ENCODE results near the gene ACAA2.
"Not testable (repeated sequence)": the region's sequence is repeated elsewhere in the genome, so short reads cannot be mapped to it uniquely, and the experiment has no call there.

The ACAA2 gene

DNA sequence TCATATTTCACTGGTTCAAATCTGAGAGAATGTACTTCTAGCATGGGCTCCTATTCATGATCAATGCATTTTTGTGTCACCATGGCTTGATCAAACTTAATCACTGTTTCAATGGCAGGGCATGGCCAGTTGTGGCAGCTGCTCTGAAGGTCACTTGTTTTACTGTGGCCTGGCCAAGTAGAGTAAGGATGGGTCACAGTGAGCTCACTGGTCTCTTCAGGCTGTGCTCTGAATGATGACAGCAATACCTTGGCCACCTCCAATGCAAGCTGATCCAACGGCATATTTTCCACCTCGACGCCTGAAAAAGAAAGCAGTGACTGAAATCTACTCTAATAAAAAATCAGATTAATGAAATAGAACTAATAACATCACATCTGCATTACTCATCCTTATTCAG lies 29.7 kb downstream of the ACAA2 start:
- peaks cover 52% of the 10 kb centered on the region for H3K36me3 Mint-ChIP-seq (ENCODE audit: low read depth)
- H3K27ac Mint-ChIP-seq, H3K4me3 Mint-ChIP-seq: not testable (repeated sequence)

DNA sequence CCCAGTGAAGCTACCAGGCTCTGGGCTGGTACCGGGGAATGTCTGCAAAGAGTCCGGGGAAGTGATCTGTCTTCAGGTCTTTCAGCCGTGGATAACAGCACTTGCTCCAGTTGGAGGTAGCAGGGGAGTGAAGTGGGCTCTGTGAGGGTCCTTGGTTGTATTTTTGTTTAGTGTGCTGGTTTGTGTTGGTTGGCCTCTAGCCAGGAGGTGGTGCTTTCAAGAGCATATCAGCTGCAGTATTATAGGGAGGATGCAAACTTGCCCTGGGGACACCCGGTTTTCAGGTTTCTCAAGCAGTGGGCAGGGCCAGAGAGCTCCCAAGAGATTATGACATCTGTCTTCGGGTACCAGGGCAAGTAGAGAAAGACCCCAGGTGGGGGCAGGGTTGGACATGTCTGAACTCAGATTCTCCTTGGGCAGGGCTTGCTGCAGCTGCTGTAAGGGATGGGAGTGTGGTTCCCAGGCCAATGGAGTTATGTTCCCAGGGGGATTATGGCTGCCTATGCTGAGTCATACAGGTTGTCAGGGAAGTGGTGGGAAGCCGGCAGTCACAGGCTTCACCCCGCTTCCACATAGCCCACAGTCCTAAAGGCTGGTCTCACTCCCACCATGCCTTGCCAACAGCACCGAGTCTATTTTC lies 34.4 kb downstream of the ACAA2 start:
- peaks cover 2% of the 10 kb centered on the region for H3K4me1 Mint-ChIP-seq (ENCODE audit: low read depth)
- H3K36me3 Mint-ChIP-seq (ENCODE audit: low read depth), result peaks cover 44% of the 10 kb centered on the region
- H3K4me3 Mint-ChIP-seq, result no peak overlapping the region
- H3K27ac Mint-ChIP-seq, result no peak overlapping the region
- no peaks in the 10 kb centered on the region for H3K27me3 Mint-ChIP-seq (ENCODE audit: low read depth)
- H3K9me3 Mint-ChIP-seq, result peaks cover 18% of the 10 kb centered on the region

More for the DNA sequence above, 29.7 kb downstream of the ACAA2 start:
- H3K9me3 Mint-ChIP-seq; H3K27me3 Mint-ChIP-seq (ENCODE audit: low read depth): not testable (repeated sequence)
- H3K4me1 Mint-ChIP-seq (ENCODE audit: low read depth), result peaks cover 31% of the 10 kb centered on the region

DNA sequence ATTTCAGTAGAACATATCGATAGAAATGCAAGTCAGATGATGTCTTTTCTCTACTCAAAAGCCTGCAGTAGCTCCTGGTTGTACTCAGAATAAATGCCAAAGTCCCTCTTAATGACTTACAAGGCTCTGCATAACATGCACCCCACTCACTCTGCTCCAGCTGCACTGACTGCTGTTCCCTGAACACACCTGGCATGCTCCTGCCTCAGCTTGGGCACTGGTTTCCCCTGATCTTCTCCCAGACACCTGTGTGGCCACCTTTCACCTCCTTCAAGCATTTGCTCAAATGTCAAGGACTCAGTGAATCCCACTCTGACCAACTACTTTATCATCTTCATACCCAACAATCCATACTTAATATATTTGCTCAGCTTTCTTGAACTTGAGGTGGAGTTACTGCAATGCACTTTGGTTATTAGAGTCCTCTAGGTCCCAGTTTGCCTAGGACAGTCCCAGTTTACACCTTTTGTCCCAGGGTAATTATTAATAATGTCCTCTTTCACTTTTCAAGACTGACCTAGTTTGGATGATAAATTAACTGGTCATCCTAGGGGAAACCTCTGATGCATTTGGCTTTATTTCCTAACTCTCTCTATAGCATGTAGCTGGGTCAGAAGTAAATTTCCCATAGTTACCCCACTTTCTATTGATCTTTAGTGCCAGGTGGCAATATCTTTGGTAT lies 44.1 kb downstream of the ACAA2 start:
- Mint-ChIP-seq H3K4me1 (ENCODE audit: low read depth) (no peaks in the 10 kb centered on the region), H3K36me3 (ENCODE audit: low read depth) (no peaks in the 10 kb centered on the region), H3K4me3 (no peak overlapping the region), H3K9me3 (no peaks in the 10 kb centered on the region), H3K27me3 (ENCODE audit: low read depth) (peaks cover 8% of the 10 kb centered on the region), H3K27ac (no peak overlapping the region)

DNA sequence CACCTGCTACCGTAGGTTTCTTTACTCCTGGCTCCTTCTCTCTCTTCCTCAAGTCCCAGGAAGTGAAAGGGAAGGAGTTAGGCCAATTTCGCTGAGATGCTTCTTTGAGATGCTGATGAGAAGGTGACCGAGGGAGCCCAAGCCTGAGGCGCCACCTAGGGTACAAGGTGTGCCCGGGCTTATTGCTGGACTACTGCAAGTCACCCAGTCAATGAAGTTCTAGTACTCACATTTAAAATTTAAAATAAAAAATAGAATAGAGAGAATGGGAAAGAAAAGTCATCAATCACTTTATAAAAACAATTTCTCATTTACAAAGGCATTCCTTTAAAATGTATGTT lies 45.3 kb downstream of the ACAA2 start:
- Mint-ChIP-seq H3K9me3 (no peaks in the 10 kb centered on the region), H3K36me3 (ENCODE audit: low read depth) (no peaks in the 10 kb centered on the region), H3K27ac (no peak overlapping the region), H3K4me1 (ENCODE audit: low read depth) (no peaks in the 10 kb centered on the region), H3K4me3 (no peak overlapping the region), H3K27me3 (ENCODE audit: low read depth) (peaks cover 8% of the 10 kb centered on the region)

DNA sequence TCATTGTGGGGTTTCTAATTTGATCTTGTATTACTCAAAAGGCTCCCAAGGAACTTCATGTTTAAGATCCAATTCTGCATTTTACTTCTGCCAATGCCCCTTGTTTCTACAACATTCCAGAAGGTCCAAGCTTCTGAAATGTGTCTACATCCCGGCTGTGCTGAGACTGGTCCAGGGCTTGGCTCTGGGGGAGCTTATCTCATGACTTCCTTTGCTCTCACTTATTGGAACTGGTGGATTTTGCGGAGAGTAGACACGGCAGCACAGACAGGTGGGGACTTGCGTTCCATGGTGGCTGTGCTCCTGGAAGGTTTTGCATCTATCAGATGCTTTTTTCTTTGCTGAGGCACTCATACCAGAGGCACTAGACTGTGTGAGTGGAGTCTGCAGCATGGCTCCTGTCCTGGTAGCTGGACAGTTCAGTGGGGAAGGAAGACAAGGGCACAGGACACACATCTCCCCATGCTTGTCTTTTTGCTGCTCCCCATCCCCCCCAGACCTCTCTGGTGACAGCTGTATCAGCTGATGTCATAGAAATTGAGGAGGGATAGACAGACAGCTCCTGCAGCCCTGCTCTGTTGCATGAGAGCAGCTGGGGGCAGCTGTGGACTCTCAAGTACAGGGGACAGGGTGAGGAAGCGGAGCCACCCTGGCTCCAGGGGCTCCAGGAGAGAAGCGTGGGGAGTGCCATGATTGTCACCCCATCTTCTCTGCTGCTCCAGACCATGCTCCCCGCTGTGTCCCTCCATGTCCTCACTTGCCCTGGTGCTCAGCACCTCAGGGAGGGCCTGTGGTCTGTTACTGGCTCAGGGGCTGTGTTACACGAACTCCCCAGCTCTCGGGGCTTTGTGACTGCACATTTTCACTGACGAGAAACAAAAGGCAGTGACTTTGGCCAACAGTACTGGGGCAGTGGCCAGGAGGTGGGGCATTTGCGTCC lies 46.0 kb downstream of the ACAA2 start:
- Mint-ChIP-seq H3K27ac (no peak overlapping the region), H3K9me3 (no peaks in the 10 kb centered on the region), H3K4me1 (ENCODE audit: low read depth) (no peaks in the 10 kb centered on the region), H3K36me3 (ENCODE audit: low read depth) (no peaks in the 10 kb centered on the region), H3K27me3 (ENCODE audit: low read depth) (peaks cover 8% of the 10 kb centered on the region), H3K4me3 (no peak overlapping the region)

DNA sequence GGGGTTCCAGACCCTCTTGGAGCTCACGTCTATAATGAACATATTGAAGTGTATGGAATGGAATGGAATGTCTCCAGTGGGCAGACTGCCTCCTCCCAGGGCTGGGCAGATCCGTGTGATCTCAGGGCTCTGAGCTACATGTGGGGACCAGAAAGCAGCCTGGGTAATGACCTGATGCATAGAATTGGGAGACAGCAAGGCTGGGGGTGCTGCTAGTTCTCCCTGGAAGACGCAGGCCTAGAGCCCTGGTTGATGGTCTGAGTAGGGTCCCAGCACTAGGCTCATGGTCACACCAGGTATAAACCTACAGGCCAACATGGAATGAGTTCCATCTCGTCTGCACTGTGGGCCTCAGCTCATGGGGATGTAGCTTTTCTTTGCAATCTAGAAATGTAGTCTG lies 46.7 kb downstream of the ACAA2 start:
- Mint-ChIP-seq H3K36me3 (ENCODE audit: low read depth) (no peaks in the 10 kb centered on the region), H3K4me3 (no peak overlapping the region), H3K27ac (no peak overlapping the region), H3K4me1 (ENCODE audit: low read depth) (no peaks in the 10 kb centered on the region), H3K9me3 (no peaks in the 10 kb centered on the region), H3K27me3 (ENCODE audit: low read depth) (peaks cover 8% of the 10 kb centered on the region)

DNA sequence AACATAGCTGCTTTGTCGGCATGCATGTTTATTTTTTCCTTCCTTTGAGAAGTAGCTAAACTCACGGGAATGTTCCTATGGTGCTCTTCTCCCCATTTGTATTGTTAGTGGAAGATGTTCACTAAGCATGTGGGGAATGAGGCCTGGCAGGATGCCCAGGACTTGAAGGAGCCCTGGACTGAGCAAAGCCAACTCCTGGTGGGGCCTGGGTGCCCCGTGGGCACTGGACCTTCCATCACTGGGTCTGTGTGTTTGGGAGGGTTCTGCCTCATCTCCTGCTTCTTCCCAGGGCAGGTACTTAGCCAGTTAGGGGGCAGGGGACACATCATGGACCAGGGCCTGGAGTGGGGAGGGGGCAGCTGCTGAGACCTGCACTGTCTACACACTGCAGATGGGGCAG lies 49.3 kb downstream of the ACAA2 start:
- H3K36me3 Mint-ChIP-seq (ENCODE audit: low read depth), result no peaks in the 10 kb centered on the region

DNA sequence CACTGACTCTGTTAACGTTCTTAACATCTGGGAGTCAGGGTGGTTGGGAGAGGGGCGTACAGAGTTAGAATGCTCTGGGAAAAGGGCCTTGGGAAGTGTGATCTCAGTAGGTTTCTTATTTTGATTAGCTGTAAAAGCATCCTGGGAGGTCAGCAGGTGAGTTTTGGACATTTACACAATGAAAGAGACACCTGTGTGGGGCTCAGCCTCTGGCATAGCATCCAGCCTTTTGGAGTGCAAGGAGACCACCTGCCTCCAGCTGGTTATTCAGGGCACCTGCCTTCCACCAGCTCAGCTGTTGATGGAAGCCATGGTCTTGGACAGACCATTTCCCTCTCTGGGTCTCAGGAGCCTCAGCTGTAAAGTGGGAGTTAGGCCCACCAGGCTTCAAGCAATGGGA lies 49.7 kb downstream of the ACAA2 start:
- no peaks in the 10 kb centered on the region for H3K36me3 Mint-ChIP-seq (ENCODE audit: low read depth)
- H3K4me1 Mint-ChIP-seq (ENCODE audit: low read depth), result no peaks in the 10 kb centered on the region
- no peaks in the 10 kb centered on the region for H3K9me3 Mint-ChIP-seq
- peaks cover under 1% of the 10 kb centered on the region for H3K27me3 Mint-ChIP-seq (ENCODE audit: low read depth)
- no peak overlapping the region for H3K4me3 Mint-ChIP-seq
- H3K27ac Mint-ChIP-seq, result no peak overlapping the region

More for the DNA sequence above, 49.3 kb downstream of the ACAA2 start:
- Mint-ChIP-seq H3K4me3 (no peak overlapping the region), H3K27me3 (ENCODE audit: low read depth) (peaks cover 5% of the 10 kb centered on the region), H3K9me3 (no peaks in the 10 kb centered on the region), H3K27ac (no peak overlapping the region), H3K4me1 (ENCODE audit: low read depth) (no peaks in the 10 kb centered on the region)

DNA sequence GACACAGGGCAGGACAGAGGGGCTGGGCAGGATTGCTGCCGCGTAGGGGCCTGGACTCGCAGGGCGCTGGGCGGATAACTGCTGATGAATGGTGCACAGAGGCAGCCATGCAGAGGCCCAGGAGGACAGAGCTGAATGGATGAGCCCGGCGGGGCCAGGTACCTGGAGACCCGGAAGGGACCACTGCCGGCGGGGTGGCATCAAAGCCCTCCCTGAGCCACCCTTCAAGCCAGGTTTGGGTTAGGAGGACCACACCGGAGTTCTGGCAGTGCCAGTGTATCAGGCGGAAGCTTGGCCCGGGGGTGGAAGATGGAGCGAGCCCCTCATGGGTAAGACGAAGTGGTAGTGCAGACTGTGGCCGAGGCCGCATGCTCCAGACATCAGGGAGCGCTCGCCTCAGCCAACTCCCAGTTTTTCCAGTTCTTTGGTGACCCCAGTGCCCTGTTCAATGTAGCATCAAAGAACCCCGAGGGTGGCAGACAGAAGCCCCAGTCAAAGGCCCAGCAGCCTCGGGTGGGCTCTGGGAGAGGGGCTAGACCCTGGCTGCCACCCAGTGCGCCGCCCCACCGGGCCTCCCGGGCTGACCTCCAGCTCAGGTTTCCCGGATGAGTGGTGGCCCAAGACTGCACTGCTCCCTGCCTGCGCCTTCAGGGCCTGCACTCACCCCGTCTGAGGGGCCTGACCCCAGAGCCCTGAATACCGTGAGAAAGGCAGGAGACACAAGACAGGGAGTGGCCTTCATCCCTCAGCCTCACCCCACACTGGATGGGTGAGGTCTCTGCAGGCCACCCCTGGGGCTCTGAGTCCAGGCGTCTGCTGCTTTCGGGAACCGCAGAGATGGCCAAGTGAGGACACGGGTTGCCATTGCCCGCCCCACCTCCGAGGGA lies 50.9 kb downstream of the ACAA2 start:
- no peaks in the 10 kb centered on the region for H3K27me3 Mint-ChIP-seq (ENCODE audit: low read depth)
- H3K4me3 Mint-ChIP-seq, result no peak overlapping the region
- H3K36me3 Mint-ChIP-seq (ENCODE audit: low read depth), result no peaks in the 10 kb centered on the region
- no peaks in the 10 kb centered on the region for H3K4me1 Mint-ChIP-seq (ENCODE audit: low read depth)
- H3K9me3 Mint-ChIP-seq, result no peaks in the 10 kb centered on the region
- H3K27ac Mint-ChIP-seq, result no peak overlapping the region

DNA sequence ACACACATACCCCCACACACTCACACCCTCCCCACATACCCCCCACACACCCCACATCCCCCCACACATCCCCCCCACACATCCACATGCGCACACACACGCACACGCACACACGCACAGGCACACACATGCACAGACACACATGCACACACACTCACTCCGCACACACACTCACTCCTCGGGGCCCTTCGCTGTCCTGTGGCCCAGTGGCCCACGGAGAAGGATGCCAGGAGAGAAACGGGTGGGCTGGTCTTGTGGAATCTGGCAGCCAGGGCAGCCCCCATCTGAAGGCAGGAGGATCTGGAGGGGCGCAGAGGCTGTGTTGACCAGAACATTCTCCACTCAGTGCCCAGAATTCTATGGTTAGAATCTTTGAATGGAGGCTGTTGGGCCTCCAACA lies 51.6 kb downstream of the ACAA2 start:
- Mint-ChIP-seq H3K4me1 (ENCODE audit: low read depth) (no peaks in the 10 kb centered on the region), H3K4me3 (no peak overlapping the region), H3K27me3 (ENCODE audit: low read depth) (no peaks in the 10 kb centered on the region), H3K36me3 (ENCODE audit: low read depth) (no peaks in the 10 kb centered on the region), H3K27ac (no peak overlapping the region), H3K9me3 (no peaks in the 10 kb centered on the region)

DNA sequence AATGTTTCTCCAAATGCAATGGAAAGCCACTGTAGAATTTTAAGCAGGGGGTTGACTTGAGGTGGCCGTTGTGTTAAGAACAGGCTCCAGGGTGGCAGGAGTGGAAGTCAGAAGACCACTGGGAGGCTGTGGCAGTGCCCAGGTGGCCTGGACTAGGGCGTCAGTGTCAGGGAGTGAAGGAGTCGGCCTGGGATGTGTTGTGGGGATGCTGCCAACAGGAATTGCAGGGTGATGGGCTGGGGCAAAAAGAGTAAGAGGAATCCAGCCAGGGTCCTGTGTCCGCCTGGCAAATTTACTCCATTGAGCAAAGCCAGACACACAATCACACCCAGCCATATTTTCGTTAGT lies 55.1 kb downstream of the ACAA2 start:
- H3K9me3 Mint-ChIP-seq, result no peaks in the 10 kb centered on the region
- H3K36me3 Mint-ChIP-seq (ENCODE audit: low read depth), result no peaks in the 10 kb centered on the region
- H3K27me3 Mint-ChIP-seq (ENCODE audit: low read depth), result peaks cover 16% of the 10 kb centered on the region
- no peak overlapping the region for H3K4me3 Mint-ChIP-seq
- H3K4me1 Mint-ChIP-seq (ENCODE audit: low read depth), result no peaks in the 10 kb centered on the region
- no peak overlapping the region for H3K27ac Mint-ChIP-seq

DNA sequence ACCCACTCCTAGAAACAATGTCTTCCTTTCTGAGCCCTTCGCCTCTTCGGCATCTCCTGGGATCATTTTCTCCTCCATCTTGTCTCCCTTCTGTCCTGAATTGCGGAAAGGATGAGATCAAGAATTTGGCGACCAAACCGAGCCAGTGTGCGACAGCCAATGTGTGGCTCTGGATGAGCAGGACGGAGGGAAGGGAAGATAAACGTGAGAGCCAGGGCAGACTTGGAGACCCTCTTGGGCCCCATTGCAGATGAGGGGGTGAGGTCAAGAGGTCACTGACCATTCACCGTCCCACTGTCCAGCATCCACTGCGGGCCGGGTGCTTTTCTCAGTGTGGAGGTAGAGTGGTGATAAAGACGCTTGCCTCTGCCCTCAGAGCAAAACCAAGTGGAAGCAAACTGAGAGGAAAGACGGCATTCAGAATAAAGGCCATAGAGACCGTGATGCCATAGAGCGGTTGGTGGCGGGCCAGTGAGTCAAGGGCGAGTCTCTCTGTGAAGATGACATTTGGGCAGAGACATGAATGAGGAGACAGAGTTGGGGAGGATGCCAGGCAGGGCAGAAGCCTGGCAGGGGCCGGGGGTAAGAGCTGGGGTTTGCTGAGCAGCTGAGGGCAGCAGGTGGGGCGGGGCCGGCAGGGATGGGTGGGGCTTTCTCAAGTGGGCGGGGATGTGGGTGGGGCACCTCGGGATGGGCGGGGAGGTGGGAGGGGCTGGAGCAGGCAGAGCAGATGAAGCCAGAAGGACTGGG lies 55.6 kb downstream of the ACAA2 start:
- H3K9me3 Mint-ChIP-seq, result no peaks in the 10 kb centered on the region
- H3K27me3 Mint-ChIP-seq (ENCODE audit: low read depth), result peaks cover 21% of the 10 kb centered on the region
- H3K4me3 Mint-ChIP-seq, result no peak overlapping the region
- no peak overlapping the region for H3K27ac Mint-ChIP-seq
- no peaks in the 10 kb centered on the region for H3K4me1 Mint-ChIP-seq (ENCODE audit: low read depth)
- no peaks in the 10 kb centered on the region for H3K36me3 Mint-ChIP-seq (ENCODE audit: low read depth)

DNA sequence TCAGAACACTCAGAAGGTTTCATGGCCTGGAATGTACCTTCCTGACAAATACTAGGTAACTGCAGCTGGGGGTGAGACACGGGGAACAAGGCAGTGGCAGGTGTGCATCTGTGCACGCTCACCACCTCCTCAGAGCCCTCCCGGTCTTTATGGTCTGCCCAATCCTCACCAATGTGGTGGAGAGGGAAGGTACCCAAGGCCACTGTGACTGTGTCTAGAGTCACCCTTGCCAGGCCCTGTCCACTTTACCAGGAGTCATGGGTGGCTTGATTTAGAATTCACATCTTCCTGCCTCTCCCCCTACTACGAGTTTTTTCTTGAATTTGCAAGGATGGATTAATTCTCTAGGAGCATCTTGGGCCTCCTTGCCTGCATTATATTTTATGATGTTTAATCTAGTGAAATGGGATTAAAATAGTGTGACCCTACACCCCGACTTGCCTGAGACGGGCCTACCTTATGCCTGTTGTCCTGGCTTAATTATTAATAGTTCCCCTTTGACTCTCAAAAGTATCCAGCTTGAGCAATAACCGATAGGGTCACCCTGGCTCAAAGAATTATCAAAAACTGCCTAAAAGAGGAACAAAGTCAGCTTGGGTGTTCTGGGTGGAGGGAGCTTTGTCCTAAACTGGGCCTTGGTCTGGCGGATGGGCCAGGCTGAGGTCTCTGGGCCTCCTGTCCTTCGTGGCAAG lies 56.5 kb downstream of the ACAA2 start:
- Mint-ChIP-seq H3K9me3 (no peaks in the 10 kb centered on the region), H3K27me3 (ENCODE audit: low read depth) (peaks cover 25% of the 10 kb centered on the region), H3K4me3 (no peak overlapping the region), H3K36me3 (ENCODE audit: low read depth) (no peaks in the 10 kb centered on the region), H3K27ac (no peak overlapping the region), H3K4me1 (ENCODE audit: low read depth) (no peaks in the 10 kb centered on the region)

Data from T-helper 1 cell treated with Interleukin-12 subunit alpha and Interleukin-12 subunit beta and Interleukin-4 antibody, amounts not matched to agents 30 μg/mL and 1 μg/mL, for 36 hours (primary cell).